ENCODE measurements around the gene MFSD2A. TPM values are rescaled to one million over a fixed set of nuclear protein-coding genes. Genes with fewer than 3 reads are reported as not detected.
A peak's percentile ranks its signal among the peaks of the same experiment; 100 is the strongest.

MFSD2A gene
- polyA plus RNA-seq, 3 donors = 6.8 to 17.9 (median 7.9) TPM

DNA sequence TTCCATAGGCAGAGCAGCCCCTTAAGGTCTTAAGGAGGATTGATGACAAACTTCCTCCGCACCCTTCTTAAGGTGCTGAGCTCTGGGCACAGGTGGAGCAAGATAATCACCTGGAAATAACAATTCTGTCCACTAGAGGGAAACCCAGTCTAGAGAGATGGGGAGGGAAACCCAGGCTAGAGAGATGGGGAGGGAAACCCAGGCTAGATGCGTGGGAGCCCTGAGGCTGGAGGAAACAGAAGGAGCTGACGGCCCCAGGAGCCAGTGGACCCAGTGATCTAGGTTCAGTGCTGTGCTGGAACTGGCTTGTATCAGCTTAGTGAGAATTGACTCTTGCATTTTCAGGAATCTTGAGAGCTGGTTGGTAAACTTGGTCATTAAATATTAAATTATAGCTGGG lies 35.4 kb upstream of the MFSD2A start:
- Histone ChIP-seq H3K27ac (ENCODE audit: low read depth in 1 of 2, low read length in 2 of 2) (no peak overlapping the region), H3K27me3 (ENCODE audit: control insufficient read depth in 2 of 2, insufficient read depth in 2 of 2, low read length in 2 of 2) (no peaks in the 10 kb centered on the region), H3K4me2 (replicated peaks; ENCODE audit: extremely low read depth, low read length, poor library complexity, severe bottlenecking) (no peak overlapping the region), H3K36me3 (replicated peaks in 1 of 2; ENCODE audit: control insufficient read depth in 1 of 2, insufficient read depth in 2 of 2, low read length in 2 of 2) (no peaks in the 10 kb centered on the region), H4K20me1 (ENCODE audit: insufficient read depth, low read length) (no peaks in the 10 kb centered on the region), H3K4me3 (replicated peaks in 1 of 3; ENCODE audit: low read depth in 2 of 3, low read length in 3 of 3) (no peak overlapping the region), H3K4me1 (ENCODE audit: control insufficient read depth in 1 of 2, insufficient read depth in 2 of 2, low read length in 2 of 2) (peaks cover 9 to 13% of the 10 kb centered on the region in 2 donors), H3K9me3 (replicated peaks in 1 of 2; ENCODE audit: control insufficient read depth in 1 of 2, insufficient read depth in 1 of 2, low read length in 2 of 2) (no peaks in the 10 kb centered on the region), H3K9ac (ENCODE audit: insufficient read depth, low read length, poor library complexity, severe bottlenecking) (no peak overlapping the region), H2AFZ (ENCODE audit: insufficient read depth, low read depth, low read length, poor library complexity, severe bottlenecking) (no peak overlapping the region), H3K79me2 (ENCODE audit: insufficient read depth, low read length) (no peaks in the 10 kb centered on the region)
- Mint-ChIP-seq H3K27ac (no peak overlapping the region), H3K9me3 (no peaks in the 10 kb centered on the region), H3K4me1 (peaks cover 12% of the 10 kb centered on the region), H3K36me3 (peaks cover 0 to 3% of the 10 kb centered on the region in 2 donors), H3K4me3 (no peak overlapping the region), H3K27me3 (ENCODE audit: low read depth in 3 of 3) (peaks cover 2 to 9% (median 4%) of the 10 kb centered on the region in 3 donors)
- peak; percentile 87 for TF ChIP-seq CTCF (IDR thresholded peaks at IDR 0.05)
- intact Hi-C loops (cut with micrococcal nuclease) = loop anchor here in 1 of 2 donors (1.0 kb wide), 1 partner anchor 54 kb away; no protein-coding TSS in a partner anchor
- WGBS (ENCODE audit: insufficient coverage) = 0% methylated on average over 2 of the region's 3 CpGs
- DNase-seq = peak; percentile 63 to 77 (median 74)

DNA sequence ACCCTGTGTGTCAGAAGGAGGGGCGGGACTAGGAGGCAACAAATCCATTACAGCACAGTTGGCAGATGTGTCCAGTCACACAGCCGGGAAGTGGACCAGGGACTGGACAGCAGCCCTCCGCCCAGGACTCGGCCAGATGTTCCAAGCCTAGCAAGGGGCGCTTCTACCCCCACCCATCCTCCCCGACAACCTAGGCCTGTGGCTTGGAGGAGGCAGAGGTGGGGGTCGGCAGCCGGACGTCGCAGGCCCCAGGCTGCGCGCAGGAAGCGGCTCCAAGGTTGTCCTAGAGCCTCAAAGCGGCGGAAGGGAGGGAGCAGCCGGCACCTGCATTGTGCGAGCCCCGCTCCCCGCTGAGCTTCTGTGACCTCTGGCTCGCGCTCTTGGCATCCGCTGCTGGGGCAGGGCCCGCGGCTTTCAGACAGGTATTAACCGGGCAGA lies 32.7 kb upstream of the MFSD2A start:
- H3K79me2 ChIP-seq (ENCODE audit: insufficient read depth, low read length) = no peaks in the 10 kb centered on the region
- Mint-ChIP-seq H3K4me1 (peaks cover 37% of the 10 kb centered on the region), H3K27me3 (ENCODE audit: low read depth in 3 of 3) (peaks cover under 1 to 7% (median 3%) of the 10 kb centered on the region in 3 donors), H3K36me3 (peaks cover 0 to 6% of the 10 kb centered on the region in 2 donors), H3K9me3 (peaks cover 0 to 2% (median 0%) of the 10 kb centered on the region in 7 donors), H3K4me3 (peak overlapping the region in 1 of 2 donors; percentile 46), H3K27ac (no peak overlapping the region)
- no peak overlapping the region for H3K4me2 ChIP-seq (replicated peaks; ENCODE audit: extremely low read depth, low read length, poor library complexity, severe bottlenecking)
- no peak overlapping the region for H2AFZ ChIP-seq (ENCODE audit: insufficient read depth, low read depth, low read length, poor library complexity, severe bottlenecking)
- intact Hi-C loops (cut with micrococcal nuclease) = loop anchor here in 1 of 2 donors (5.0 kb wide), 1 partner anchor 35 kb away; the partner anchor contains the start of gene MFSD2A
- no peaks in the 10 kb centered on the region for H3K27me3 ChIP-seq (ENCODE audit: control insufficient read depth in 2 of 2, insufficient read depth in 2 of 2, low read length in 2 of 2)
- H4K20me1 ChIP-seq (ENCODE audit: insufficient read depth, low read length) = no peaks in the 10 kb centered on the region
- no peak overlapping the region for H3K4me3 ChIP-seq (replicated peaks in 1 of 3; ENCODE audit: low read depth in 2 of 3, low read length in 3 of 3)
- no peak overlapping the region for H3K27ac ChIP-seq (ENCODE audit: low read depth in 1 of 2, low read length in 2 of 2)
- H3K9me3 ChIP-seq (replicated peaks in 1 of 2; ENCODE audit: control insufficient read depth in 1 of 2, insufficient read depth in 1 of 2, low read length in 2 of 2) = no peaks in the 10 kb centered on the region
- 82% methylated on average over 20 of the region's 25 CpGs for WGBS (ENCODE audit: insufficient coverage)
- peaks cover 29 to 34% of the 10 kb centered on the region in 2 donors for H3K4me1 ChIP-seq (ENCODE audit: control insufficient read depth in 1 of 2, insufficient read depth in 2 of 2, low read length in 2 of 2)
- H3K9ac ChIP-seq (ENCODE audit: insufficient read depth, low read length, poor library complexity, severe bottlenecking) = no peak overlapping the region
- TF ChIP-seq CTCF (IDR thresholded peaks at IDR 0.05) = no peak
- no peaks in the 10 kb centered on the region for H3K36me3 ChIP-seq (replicated peaks in 1 of 2; ENCODE audit: control insufficient read depth in 1 of 2, insufficient read depth in 2 of 2, low read length in 2 of 2)
- no peak for DNase-seq
